Upper lobe of left lung (tissue), 6 donors: ENCODE results near the gene HES3. TPM values are rescaled to one million over a fixed set of nuclear protein-coding genes. Genes with fewer than 3 reads are reported as not detected.

Source experiments
- ATAC-seq, 2 donors: fragments of 200-7000 bp; cut with Tn5 transposase; one replicate each; pipeline ENCODE4 v1.9.1; 2022; ENCODE audit warnings: mild to moderate bottlenecking in 2 of 2, moderate library complexity in 2 of 2; ENCODE audit not compliant: low FRiP score in 2 of 2
- DNase-seq, 2 donors: peaks; one replicate each; pipeline ENCODE4 v3.0.0-alpha.2; 2019 to 2020
- H3K27ac ChIP-seq, 4 donors: fragments of 200-600 bp; sonication (generic); one replicate each; pipeline ENCODE4 v1.5.1; 2016 to 2019
- H3K27me3 ChIP-seq, 4 donors: fragments of 200-600 bp; sonication (generic); one replicate each; pipeline ENCODE4 v1.5.1; 2017 to 2019
- H3K36me3 ChIP-seq, 4 donors: fragments of 200-600 bp; sonication (generic); one replicate each; pipeline ENCODE4 v1.5.1; 2016 to 2019
- H3K4me1 ChIP-seq, 4 donors: fragments of 200-600 bp; sonication (generic); one replicate each; pipeline ENCODE4 v1.5.1; 2018 to 2019
- H3K4me3 ChIP-seq, 4 donors: fragments of 200-600 bp; sonication (generic); one replicate each; pipeline ENCODE4 v1.5.1; 2017 to 2019; ENCODE audit warnings: mild to moderate bottlenecking in 2 of 4, moderate library complexity in 1 of 4
- H3K9me3 ChIP-seq, 4 donors: fragments of 200-600 bp; sonication (generic); one replicate each; pipeline ENCODE4 v1.5.1; 2018 to 2019
- CTCF ChIP-seq, 6 experiments: fragments of 450-650 bp in 4 of 6; fragments of 200-600 bp in 2 of 6; sonication (generic) in 2 of 6; IDR thresholded peaks; one replicate each; pipeline ENCODE4 v1.5.1; 2016 to 2019; ENCODE audit warnings: antibody characterized with exemption in 6 of 6
- EP300 ChIP-seq, 4 donors: sonication (generic); formaldehyde crosslinking; IDR thresholded peaks; one replicate each; pipeline ENCODE4 v1.5.1; 2017; ENCODE audit warnings: antibody characterized with exemption in 4 of 4, control low read depth in 2 of 4
- POLR2A ChIP-seq, 4 donors: fragments of 450-650 bp; IDR thresholded peaks; one replicate each; pipeline ENCODE4 v1.5.1; 2016 to 2017; ENCODE audit warnings: antibody characterized with exemption in 4 of 4, mild to moderate bottlenecking in 2 of 4
- POLR2AphosphoS5 ChIP-seq, 2 donors: sonication (generic); formaldehyde crosslinking; IDR thresholded peaks; one replicate each; pipeline ENCODE4 v1.5.1; 2017; ENCODE audit warnings: antibody characterized with exemption in 2 of 2
- WGBS, 2 donors: methylation state at CpG; one replicate each; pipeline ENCODE4 v1.1.5; 2017 to 2018; 5-methylcytosine and 5-hydroxymethylcytosine counted together
- total RNA-seq, 6 donors: library from RNA; depleted of rRNA in 4 of 6; stranded (reverse); fragments of >200 nt in 4 of 6; gene quantifications; one replicate each; pipeline versions ENCODE4 v1.1.0 to v1.2.1, GENCODE V29; 2016 to 2021
- donor health status: DM: no; HTN: no; CAD: no; lungs with moderate emphysema.
- donor health status: DM: no; HTN: yes; CAD: no; lungs with severe emphysema.

The HES3 gene
- total RNA-seq, 6 donors from 2014 or later = not detected

GRCh38 chr1:6241887-6242740, 1.9 kb upstream of the HES3 start:
- ATAC-seq = no peak
- no peaks in the 10 kb centered on the region for H3K36me3 ChIP-seq
- H3K4me1 ChIP-seq = peaks cover 21 to 42% (median 30%) of the 10 kb centered on the region in 4 donors
- peaks cover 1 to 61% (median 45%) of the 10 kb centered on the region in 4 donors for H3K27me3 ChIP-seq
- H3K9me3 ChIP-seq = no peaks in the 10 kb centered on the region
- 0 to 1% methylated on average over 6 to 44 of the region's 99 CpGs for WGBS, 2 donors
- H3K4me3 ChIP-seq = no peak overlapping the region
- peak in 1 of 2 donors; percentile 90 for DNase-seq
- TF ChIP-seq POLR2AphosphoS5 (IDR thresholded peaks at IDR 0.05) (no peak), EP300 (IDR thresholded peaks at IDR 0.05) (no peak), CTCF (IDR thresholded peaks at IDR 0.05) (no peak), POLR2A (IDR thresholded peaks at IDR 0.05) (no peak)
- H3K27ac ChIP-seq = no peak overlapping the region

GRCh38 chr1:6243053-6243834, 735 bp upstream of the HES3 start:
- ATAC-seq (no peak), DNase-seq (peak in 1 of 2 donors; percentile 62)
- WGBS, 2 donors = 30 to 34% methylated on average over 9 to 18 of the region's 20 CpGs
- Histone ChIP-seq H3K27ac (no peak overlapping the region), H3K36me3 (no peaks in the 10 kb centered on the region), H3K4me3 (no peak overlapping the region), H3K4me1 (peaks cover 21 to 42% (median 30%) of the 10 kb centered on the region in 4 donors), H3K27me3 (peaks cover 1 to 61% (median 45%) of the 10 kb centered on the region in 4 donors), H3K9me3 (no peaks in the 10 kb centered on the region)
- TF ChIP-seq POLR2A (IDR thresholded peaks at IDR 0.05) (no peak), EP300 (IDR thresholded peaks at IDR 0.05) (no peak), CTCF (IDR thresholded peaks at IDR 0.05) (no peak), POLR2AphosphoS5 (IDR thresholded peaks at IDR 0.05) (no peak)

- no peak for TF ChIP-seq POLR2A (IDR thresholded peaks at IDR 0.05)
These were observed 546 bp downstream of the HES3 start for GRCh38 chr1:6244401-6245049.

GRCh38 chr1:6245086-6245868, 1.3 kb downstream of the HES3 start:
- H3K9me3 ChIP-seq = no peaks in the 10 kb centered on the region
- ATAC-seq (peak; percentile 85 to 87), DNase-seq (peak; percentile 67 to 97)
- TF ChIP-seq EP300 (IDR thresholded peaks at IDR 0.05) = no peak
- TF ChIP-seq CTCF (IDR thresholded peaks at IDR 0.05) = peak; percentile 77 to 99 (median 93)
- peaks cover 1 to 77% (median 50%) of the 10 kb centered on the region in 4 donors for H3K27me3 ChIP-seq
- H3K27ac ChIP-seq = no peak overlapping the region
- H3K36me3 ChIP-seq = no peaks in the 10 kb centered on the region
- no peak overlapping the region for H3K4me3 ChIP-seq
- 1 to 5% methylated on average over 3 to 40 of the region's 79 CpGs for WGBS, 2 donors
- H3K4me1 ChIP-seq = peaks cover 21 to 55% (median 38%) of the 10 kb centered on the region in 4 donors

More at GRCh38 chr1:6244401-6245049, 546 bp downstream of the HES3 start:
- no peak overlapping the region for H3K4me3 ChIP-seq
- no peaks in the 10 kb centered on the region for H3K36me3 ChIP-seq
- DNase-seq (no peak), ATAC-seq (no peak)
- H3K9me3 ChIP-seq = no peaks in the 10 kb centered on the region
- 4 to 5% methylated on average over 24 of the region's 24 CpGs for WGBS, 2 donors
- no peak overlapping the region for H3K27ac ChIP-seq
- peaks cover 21 to 51% (median 36%) of the 10 kb centered on the region in 4 donors for H3K4me1 ChIP-seq
- peaks cover 1 to 72% (median 49%) of the 10 kb centered on the region in 4 donors for H3K27me3 ChIP-seq
